Measurements from ENCODE around the gene CLEC4G.

- no peak for TF ChIP-seq CTCF (IDR thresholded peaks at IDR 0.05)
- TF ChIP-seq POLR2A (IDR thresholded peaks at IDR 0.05), result no peak
These were observed 31.8 kb upstream of the CLEC4G start for GRCh38 chr19:7763696-7764095.
